ENCODE data around the gene KIRREL3.

Gene KIRREL3

GRCh38 chr11:126479178-126479930, 521.2 kb downstream of the KIRREL3 start:
- DNase-seq: no peak

GRCh38 chr11:126478466-126478865, 522.1 kb downstream of the KIRREL3 start:
- DNase-seq: no peak

GRCh38 chr11:126477535-126478305, 522.9 kb downstream of the KIRREL3 start:
- no peak for DNase-seq

GRCh38 chr11:126476977-126477376, 523.6 kb downstream of the KIRREL3 start:
- peak in 1 of 56 donors; percentile 42 for DNase-seq

- DNase-seq: peak in 2 of 56 donors; percentile 15 to 39
Observed at GRCh38 chr11:126476266-126476924, 524.2 kb downstream of the KIRREL3 start.

GRCh38 chr11:126475014-126475991, 525.3 kb downstream of the KIRREL3 start:
- no peak for DNase-seq

GRCh38 chr11:126474220-126474619, 526.4 kb downstream of the KIRREL3 start:
- no peak for DNase-seq

GRCh38 chr11:126473269-126473668, 527.3 kb downstream of the KIRREL3 start:
- no peak for DNase-seq

- no peak for DNase-seq
Observed at GRCh38 chr11:126469311-126469710, 531.3 kb downstream of the KIRREL3 start.

GRCh38 chr11:126468102-126468521, 532.5 kb downstream of the KIRREL3 start:
- DNase-seq: peak in 5 of 56 donors; percentile 3 to 40 (median 21)

- no peak for DNase-seq
Observed at GRCh38 chr11:126467471-126467870, 533.1 kb downstream of the KIRREL3 start.

GRCh38 chr11:126467046-126467370, 533.6 kb downstream of the KIRREL3 start:
- DNase-seq: no peak

- DNase-seq: no peak
Observed at GRCh38 chr11:126466236-126467045, 534.1 kb downstream of the KIRREL3 start.

GRCh38 chr11:126465573-126466188, 534.9 kb downstream of the KIRREL3 start:
- peak in 15 of 56 donors; percentile 11 to 54 (median 22) for DNase-seq

GRCh38 chr11:126464796-126465195, 535.8 kb downstream of the KIRREL3 start:
- no peak for DNase-seq

GRCh38 chr11:126462422-126462821, 538.1 kb downstream of the KIRREL3 start:
- no peak for DNase-seq

GRCh38 chr11:126461996-126462395, 538.6 kb downstream of the KIRREL3 start:
- no peak for DNase-seq

GRCh38 chr11:126461096-126461440, 539.5 kb downstream of the KIRREL3 start:
- DNase-seq: no peak

- no peak for DNase-seq
Observed at GRCh38 chr11:126460417-126461095, 540.0 kb downstream of the KIRREL3 start.
